ENCODE data around the gene ST3GAL3. TPM values are rescaled to one million over a fixed set of nuclear protein-coding genes. Genes with fewer than 3 reads are reported as not detected.

The ST3GAL3 gene
- total RNA-seq, 1 donor from 2014 or later, result 24.3 TPM

- H3K27me3 Mint-ChIP-seq, result no peaks in the 10 kb centered on the region
- intact Hi-C loops (cut with micrococcal nuclease), result no loop called here
- no peaks in the 10 kb centered on the region for H3K4me1 Mint-ChIP-seq
- ATAC-seq (ENCODE audit: low read depth), result no peak
- ChIA-PET POLR2A (no interaction called here), CTCF (no interaction called here)
- peaks cover 99% of the 10 kb centered on the region for H3K36me3 Mint-ChIP-seq (ENCODE audit: low read depth)
- H3K9me3 Mint-ChIP-seq, result no peaks in the 10 kb centered on the region
- no peak for TF ChIP-seq CTCF (IDR thresholded peaks at IDR 0.05)
- no peak for DNase-seq
- no peak overlapping the region for H3K4me3 Mint-ChIP-seq
- H3K27ac Mint-ChIP-seq, result no peak overlapping the region
Measured at GRCh38 chr1:43688109-43688387, 19.3 kb upstream of the ST3GAL3 start.

DNA sequence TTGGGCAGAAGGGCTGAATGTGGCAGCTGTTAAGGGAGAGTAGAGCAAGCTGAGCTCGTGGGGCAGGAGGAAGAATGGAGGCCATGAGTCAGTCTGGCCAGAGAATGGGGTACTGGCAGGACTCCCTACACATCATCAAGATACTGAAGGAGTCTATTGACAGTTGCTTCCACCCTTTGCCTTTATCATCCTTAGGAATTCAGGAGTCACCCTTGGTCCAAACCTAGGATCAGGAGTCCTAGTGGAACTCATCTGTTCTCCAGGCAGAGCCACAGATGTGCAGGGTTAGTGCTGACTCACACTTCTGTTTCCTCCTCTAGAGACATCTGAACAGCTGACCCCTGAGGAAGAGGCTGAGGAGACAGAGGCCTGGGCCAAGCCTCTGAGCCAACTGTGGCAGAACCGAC, 18.7 kb upstream of the ST3GAL3 start:
- CTCF ChIA-PET, result no interaction called here
- ATAC-seq (ENCODE audit: low read depth) (no peak), DNase-seq (no peak)
- intact Hi-C loops (cut with micrococcal nuclease), result no loop called here
- no peak for TF ChIP-seq CTCF (IDR thresholded peaks at IDR 0.05)
- H3K27me3 Mint-ChIP-seq, result no peaks in the 10 kb centered on the region
- H3K9me3 Mint-ChIP-seq, result no peaks in the 10 kb centered on the region
- peaks cover 99% of the 10 kb centered on the region for H3K36me3 Mint-ChIP-seq (ENCODE audit: low read depth)
- H3K4me1 Mint-ChIP-seq, result no peaks in the 10 kb centered on the region
- no peak overlapping the region for H3K4me3 Mint-ChIP-seq
- no peak overlapping the region for H3K27ac Mint-ChIP-seq
- POLR2A ChIA-PET, result no interaction called here

- peaks cover 98% of the 10 kb centered on the region for H3K36me3 Mint-ChIP-seq (ENCODE audit: low read depth)
- no peak for TF ChIP-seq CTCF (IDR thresholded peaks at IDR 0.05)
- ChIA-PET POLR2A (no interaction called here), CTCF (no interaction called here)
- H3K4me1 Mint-ChIP-seq, result no peaks in the 10 kb centered on the region
- no peak for ATAC-seq (ENCODE audit: low read depth)
- H3K27me3 Mint-ChIP-seq, result no peaks in the 10 kb centered on the region
- H3K4me3 Mint-ChIP-seq, result no peak overlapping the region
- intact Hi-C loops (cut with micrococcal nuclease), result no loop called here
- no peak for DNase-seq
- H3K27ac Mint-ChIP-seq, result no peak overlapping the region
- H3K9me3 Mint-ChIP-seq, result no peaks in the 10 kb centered on the region
Measured at GRCh38 chr1:43689289-43689688, 18.0 kb upstream of the ST3GAL3 start.

DNA sequence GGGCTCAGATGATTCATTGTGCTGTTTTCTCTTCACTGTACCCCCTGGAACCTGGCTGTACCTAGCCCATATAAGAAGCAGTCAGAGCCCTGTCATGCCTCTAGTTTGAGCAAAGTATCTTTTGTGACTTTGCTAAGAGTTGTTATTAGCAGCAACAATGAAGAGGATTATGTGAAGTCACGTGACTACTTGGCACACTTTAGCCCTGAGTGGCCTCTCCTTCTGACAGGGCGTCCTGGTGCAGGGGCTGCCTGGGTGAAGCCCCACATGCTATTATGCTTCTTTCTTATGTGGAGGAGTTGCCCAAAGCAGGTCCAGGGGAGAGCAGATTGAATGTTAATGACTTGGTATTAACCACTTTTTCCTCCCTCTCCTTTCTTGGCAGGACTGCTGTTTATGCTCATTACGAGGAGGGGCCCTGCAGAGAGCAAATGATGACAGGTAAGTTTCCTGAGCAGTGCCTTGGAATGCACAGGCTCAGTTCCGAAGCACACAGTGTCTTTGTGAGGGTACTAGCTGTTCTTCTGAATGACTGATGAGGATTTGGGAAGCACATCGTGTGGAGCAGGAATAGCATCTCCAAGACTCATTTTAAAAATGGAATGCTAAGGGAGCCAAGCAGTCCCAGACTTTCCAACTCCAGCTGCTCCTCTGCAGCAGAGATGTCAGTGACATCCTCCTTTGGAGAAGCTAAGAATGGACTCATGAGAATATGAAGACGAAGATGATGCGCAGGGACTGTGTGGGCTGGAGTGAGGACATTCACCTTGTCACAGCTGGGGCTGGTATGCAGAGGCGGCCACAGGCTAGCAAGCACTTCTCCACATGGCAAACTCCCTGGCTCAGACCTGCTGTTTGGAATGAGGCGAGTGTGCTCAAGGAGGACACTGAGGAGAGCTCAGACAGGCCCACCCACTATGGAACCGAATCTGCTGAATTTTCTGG, 15.2 kb upstream of the ST3GAL3 start:
- CTCF ChIA-PET, result no interaction called here
- Mint-ChIP-seq H3K36me3 (ENCODE audit: low read depth) (peaks cover 71% of the 10 kb centered on the region), H3K27me3 (no peaks in the 10 kb centered on the region), H3K9me3 (no peaks in the 10 kb centered on the region), H3K27ac (no peak overlapping the region), H3K4me1 (no peaks in the 10 kb centered on the region), H3K4me3 (no peak overlapping the region)
- POLR2A ChIA-PET, result no interaction called here
- intact Hi-C loops (cut with micrococcal nuclease), result no loop called here
- ATAC-seq (ENCODE audit: low read depth), result no peak
- DNase-seq, result no peak
- no peak for TF ChIP-seq CTCF (IDR thresholded peaks at IDR 0.05)

DNA sequence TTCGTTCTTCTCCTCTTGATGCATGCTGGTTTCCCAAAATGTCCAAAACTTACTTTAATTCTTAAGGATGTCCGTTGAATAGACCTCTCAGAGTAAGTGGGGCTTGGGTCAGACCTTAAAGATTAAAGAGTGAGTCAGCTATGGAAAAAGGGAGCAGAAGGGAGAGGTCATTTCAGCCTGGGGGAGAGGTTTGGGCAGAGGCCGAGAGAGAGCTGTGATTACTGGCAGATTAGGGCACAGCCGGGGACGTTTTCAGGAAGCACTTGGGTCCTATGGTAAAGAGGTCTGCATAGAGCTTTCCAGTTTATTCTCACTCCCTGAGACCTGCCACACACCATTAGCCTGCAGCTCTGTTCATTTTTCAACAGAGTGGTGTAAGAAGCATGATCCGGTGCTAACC, 14.0 kb upstream of the ST3GAL3 start:
- no peak overlapping the region for H3K27ac Mint-ChIP-seq
- ATAC-seq (ENCODE audit: low read depth) (no peak), DNase-seq (no peak)
- no peaks in the 10 kb centered on the region for H3K9me3 Mint-ChIP-seq
- H3K36me3 Mint-ChIP-seq (ENCODE audit: low read depth), result peaks cover 58% of the 10 kb centered on the region
- no peak overlapping the region for H3K4me3 Mint-ChIP-seq
- CTCF ChIA-PET, result no interaction called here
- TF ChIP-seq CTCF (IDR thresholded peaks at IDR 0.05), result no peak
- intact Hi-C loops (cut with micrococcal nuclease), result no loop called here
- POLR2A ChIA-PET, result no interaction called here
- no peaks in the 10 kb centered on the region for H3K4me1 Mint-ChIP-seq
- H3K27me3 Mint-ChIP-seq, result no peaks in the 10 kb centered on the region
